HG02938 (cell line): Measurements from ENCODE around the gene SMARCC1.

ENCODE experiments used
- ATAC-seq: cut with Tn5 transposase; IDR thresholded peaks from one replicate; pipeline ENCODE4 v1.9.1; 2021; ENCODE audit warnings: mild to moderate bottlenecking, moderate library complexity; ENCODE audit not compliant: unreplicated experiment

SMARCC1 gene

DNA sequence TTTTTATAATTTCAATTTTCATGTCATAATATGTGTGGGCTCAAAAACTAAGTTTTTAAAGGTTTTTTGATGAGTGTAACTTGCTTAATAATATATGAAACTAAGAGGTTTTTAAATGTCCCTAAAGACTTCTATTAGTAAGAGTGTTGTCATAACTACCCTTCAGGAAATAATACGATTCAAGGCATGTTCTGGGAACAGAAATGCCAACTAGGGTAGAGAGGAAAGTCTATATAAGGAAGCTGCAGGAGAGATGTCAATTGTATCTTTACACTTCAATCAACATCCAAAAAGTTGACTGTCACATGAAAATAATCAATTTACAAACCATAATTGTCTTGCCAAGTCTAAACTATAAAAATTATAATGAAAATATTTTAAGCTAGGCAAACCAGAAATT is 76.3 kb downstream of the SMARCC1 start:
- ATAC-seq, result no peak

DNA sequence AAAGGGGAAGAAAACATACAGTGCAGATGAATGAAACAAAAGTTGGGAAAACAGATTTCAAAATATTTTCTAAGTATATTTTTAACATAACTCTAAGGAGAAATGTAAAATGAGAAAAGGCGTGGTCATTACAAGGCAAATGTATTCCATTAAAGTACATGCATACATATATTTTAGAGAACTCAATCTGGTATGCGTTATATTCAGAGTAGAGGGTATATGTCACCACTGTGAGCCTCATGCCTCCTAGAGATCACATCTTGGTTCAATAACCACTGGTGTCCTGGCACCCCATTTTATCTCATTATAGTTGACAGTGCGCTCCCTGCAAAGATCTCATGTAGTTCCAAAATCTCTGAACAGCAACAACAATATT is 77.5 kb downstream of the SMARCC1 start:
- ATAC-seq, result no peak

DNA sequence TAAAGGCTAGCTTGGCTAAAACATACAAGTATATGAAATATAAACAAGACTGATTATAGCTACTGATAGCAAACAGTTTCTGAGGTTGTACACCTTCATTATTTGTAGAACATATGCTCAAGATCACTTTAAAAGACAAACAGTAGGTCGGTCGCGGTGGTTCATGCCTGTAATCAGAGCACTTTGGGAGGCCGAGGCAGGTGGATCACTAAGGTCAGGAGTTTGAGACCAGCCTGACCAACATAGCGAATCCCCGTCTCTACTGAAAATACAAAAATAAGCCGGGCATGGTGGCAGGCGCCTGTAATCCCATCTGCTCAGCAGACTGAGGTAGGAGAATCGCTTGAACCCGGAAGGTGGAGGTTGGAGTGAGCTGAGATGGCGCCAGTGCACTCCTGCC is 80.3 kb downstream of the SMARCC1 start:
- ATAC-seq, result no peak

DNA sequence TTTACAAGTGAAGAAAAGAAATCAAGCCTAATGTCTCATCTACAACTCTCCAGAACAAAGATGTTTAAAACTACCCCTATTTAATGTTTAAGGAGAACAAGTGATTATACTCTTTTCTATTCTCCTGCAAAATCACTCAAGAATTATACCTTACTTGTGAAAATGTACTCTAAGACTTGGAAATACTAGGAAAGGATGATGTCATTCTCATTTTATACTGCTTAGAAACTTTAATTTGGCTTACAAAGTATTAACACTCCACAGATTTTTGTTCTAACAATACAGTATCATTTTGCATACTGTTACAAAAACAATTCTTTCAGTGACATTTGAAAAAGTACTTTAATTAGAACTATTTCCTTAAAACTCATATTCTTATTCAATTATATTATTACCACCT is 89.5 kb downstream of the SMARCC1 start:
- no peak for ATAC-seq

DNA sequence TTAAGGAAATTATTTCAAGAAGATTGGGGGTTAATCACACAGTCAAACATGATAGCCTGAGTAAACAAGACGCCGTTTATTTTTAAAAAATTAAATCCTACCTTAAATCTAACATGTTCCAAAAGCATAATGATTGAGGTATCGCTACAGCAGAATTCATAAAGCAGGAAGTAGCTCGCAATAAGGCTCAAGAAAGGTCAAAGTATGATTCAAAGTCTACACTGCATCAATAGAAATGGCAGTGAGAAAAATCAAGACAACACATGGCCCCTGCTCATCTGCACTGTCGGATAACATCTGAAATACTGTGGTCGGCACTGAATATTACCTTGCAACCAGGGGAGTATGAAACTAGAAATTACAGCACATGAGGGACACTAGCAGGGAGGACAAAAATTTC is 93.2 kb downstream of the SMARCC1 start:
- ATAC-seq, result no peak

DNA sequence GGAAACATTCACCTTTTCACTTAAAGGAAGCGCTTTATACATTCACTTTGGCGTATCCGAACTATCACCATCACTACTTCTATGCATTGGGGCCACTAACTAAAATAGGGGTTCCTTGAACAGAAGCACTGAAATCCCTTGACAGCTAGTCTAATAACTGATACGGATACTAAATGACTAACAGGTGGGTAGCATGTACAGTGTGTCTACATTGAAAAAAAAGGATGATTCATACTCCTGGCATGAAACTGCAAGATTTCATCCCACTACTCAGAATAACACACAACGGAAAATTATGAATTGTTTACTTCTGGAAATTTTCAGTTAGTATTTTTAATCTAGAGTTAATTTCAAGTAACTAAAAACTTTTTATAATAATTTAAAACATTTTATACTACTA is 96.7 kb downstream of the SMARCC1 start:
- no peak for ATAC-seq

DNA sequence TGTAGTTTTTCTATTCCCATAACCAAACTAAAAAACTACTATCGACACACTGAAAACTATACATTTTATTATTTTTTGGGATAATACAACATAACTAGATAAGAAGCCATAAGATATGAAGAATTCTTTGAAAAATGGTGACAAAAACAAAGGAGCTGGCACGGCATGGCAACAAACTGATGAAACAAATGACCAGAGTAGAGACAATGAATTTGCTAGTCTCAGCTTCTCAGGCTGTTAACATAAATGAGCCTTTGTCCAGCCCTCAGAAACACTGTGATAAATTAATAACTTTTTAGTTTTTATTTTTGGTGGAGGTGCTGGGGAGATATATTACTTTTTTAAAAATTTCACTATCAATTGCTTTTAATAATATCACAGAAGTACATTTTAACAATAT is 100.7 kb downstream of the SMARCC1 start:
- ATAC-seq, result no peak

DNA sequence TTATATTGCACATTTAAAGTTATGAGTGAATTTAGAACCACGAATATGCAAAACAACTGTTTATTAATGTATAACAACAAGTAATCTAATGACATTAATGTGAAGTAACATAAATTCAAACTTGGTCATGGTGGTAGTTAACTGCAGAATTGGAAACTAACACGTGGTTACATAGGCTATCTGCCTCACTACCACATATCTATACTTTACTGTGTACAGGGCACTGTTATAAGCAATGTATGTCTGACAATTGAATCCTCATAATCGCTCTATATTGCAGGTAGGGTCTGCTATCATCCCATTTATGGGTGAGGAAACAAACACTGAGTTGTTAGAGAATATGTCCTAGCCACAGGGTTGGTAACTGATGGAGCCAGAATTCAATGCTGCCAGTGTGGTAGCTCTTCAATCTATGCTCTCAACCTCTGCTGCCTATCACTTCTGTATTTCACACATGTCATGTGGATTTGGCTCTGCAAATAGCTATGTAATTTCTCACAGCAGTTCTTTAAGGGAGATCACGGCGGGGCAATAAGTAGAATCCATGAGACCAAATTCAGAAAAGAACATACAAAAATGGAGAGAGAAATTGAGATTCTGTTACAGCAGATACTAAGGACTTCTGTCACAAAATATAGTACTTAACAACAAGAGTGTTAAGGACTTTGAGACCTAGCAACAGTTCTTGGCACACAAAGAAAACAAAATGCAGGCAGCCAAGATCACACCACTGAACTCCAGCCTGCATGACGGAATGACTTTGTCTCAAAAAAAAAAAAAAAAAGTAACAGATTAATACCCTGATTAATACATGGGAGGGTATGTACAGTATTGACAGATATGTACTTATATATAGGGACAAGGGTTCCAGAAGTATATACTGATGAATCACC is 103.0 kb downstream of the SMARCC1 start:
- ATAC-seq, result no peak

DNA sequence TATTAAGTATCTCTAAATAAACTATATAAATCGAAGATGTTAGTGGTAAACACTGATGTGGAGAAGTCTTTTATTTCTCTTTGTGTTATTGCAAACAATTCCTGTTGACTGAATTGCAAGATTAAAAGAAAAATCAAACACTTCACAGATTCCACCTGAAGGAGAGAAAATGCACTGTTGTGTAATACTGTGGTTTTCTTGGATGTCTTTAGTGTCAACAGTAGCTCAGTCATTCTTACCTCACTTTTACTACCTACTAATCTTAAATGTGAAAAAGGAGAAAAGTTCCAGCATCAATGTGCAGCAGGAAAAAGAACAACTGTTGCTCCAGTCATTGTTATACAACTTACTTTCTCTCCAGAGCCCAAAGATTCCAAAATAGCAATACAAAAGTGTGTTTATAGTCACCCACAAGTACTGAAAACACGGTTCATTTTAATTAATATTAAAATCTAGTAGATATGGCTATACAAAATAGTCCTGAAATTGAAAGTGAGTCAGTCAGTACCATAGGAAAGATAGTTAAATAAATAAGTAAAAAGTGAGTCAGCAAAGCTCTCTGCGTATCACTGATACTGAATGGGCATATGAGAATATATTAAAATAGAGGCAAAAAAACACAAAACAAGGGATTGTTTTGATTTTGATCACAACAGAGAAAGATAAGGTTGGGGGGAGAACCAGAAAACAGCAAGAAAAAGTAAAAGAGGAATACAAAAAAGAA is 112.5 kb downstream of the SMARCC1 start:
- ATAC-seq, result no peak

DNA sequence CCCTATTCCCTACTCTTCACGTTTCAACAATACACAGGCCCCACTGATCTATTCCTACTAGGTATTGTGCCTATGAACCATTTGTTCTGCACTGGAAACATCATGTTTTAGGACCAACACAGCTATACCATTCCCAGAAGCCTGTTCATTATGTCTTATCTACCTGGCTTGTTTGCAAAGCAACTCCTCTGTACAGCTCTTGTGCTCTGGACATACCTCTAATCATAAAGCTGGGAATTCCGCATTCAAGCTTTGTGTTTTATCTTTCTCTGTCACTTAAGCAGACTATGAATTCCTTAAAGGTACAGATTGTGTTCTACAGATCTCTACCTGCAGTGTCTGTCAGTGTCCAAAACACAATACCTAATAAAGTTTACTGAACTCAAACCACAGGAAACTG is 115.6 kb downstream of the SMARCC1 start:
- ATAC-seq, result no peak

DNA sequence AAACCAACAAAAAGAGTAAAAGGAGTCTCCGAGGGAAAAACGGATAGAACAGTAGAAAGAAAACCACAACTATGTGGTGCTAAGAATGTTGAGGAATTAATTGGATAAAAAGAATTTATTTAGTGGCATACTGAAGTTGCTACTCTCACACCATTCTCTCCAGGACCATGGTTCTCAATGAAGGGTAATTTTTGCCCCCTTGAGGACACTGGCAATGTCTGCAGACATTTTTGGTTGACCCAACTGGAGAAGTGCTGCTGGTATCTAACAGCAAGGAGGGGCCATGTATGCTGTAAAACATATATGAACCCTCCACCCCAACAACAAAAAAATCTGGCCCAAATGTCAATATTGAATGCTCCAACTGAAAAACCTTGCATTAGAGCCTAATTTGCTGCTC is 117.2 kb downstream of the SMARCC1 start:
- no peak for ATAC-seq

DNA sequence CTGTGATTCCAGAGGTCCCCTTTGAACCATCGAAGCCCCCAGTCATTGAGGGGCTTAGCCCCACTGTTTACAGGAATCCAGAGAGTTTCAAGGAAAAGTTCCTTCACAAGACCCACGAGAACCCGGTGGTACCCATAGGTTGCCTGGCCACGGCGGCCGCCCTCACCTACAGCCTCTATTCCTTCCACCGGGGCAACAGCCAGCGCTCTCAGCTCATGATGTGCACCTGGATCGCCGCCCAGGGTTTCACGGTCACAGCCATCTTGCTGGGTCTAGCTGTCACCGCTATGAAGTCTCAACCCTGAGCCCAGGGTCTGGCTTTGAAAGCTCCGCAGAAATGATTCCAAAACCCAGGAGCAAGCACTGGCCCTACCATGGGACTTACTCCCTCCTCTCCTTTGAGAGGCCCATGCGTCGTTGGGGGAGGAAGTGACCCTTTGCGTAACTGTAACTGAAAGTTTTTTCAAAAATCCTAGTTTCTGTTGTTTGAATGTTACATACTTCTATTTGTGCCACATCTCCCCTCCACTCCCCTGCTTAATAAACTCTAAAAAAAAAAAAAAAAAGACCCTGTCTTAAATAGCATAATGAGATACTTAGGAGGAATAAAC is 118.0 kb downstream of the SMARCC1 start:
- ATAC-seq, result no peak

DNA sequence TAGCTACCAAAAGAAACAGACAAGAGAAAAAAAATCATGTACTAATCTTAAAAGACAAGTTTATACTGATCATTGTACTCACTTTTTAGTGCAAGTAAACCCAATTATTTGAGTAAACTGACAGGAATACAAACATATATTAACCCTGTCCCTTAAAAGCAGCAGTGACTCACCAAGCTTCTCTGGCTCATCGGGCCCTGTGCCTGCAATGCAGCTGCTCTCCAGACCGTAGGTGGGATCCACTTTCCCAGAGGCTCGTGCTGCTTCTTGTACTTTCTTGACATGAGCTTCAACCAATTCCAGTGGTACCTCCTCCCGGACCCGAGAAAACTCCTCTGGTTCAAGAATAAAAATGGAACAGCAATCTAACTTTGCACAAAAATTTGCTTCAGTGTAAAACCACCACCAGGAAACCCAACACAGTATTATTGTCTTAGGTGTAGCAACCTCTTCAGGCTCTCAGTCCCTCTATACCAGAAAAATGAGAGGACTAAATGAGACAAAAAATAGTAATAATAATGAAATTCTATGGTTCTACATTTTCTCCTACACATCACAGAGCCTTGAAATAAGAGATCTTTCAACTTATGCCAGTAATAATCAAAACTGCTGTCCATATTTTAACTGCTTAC is 120.5 kb downstream of the SMARCC1 start:
- ATAC-seq, result no peak

DNA sequence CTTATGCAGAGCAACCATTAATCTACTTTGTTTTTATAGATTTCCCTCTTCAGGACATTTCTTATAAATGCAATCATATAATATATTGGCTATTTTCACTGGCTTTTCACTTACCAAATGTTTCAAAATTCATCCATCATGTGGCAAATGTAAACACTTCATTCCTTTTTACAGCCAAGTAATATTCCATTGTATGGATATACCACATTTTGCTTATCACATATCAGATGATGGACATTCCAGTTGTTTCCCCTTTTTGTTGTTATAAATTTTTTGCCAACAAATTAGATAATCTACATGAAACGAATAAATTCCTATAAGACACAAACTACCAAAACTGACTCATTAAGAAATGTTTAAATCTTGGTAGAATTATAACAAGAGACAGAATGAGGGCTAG is 123.2 kb downstream of the SMARCC1 start:
- ATAC-seq, result no peak

DNA sequence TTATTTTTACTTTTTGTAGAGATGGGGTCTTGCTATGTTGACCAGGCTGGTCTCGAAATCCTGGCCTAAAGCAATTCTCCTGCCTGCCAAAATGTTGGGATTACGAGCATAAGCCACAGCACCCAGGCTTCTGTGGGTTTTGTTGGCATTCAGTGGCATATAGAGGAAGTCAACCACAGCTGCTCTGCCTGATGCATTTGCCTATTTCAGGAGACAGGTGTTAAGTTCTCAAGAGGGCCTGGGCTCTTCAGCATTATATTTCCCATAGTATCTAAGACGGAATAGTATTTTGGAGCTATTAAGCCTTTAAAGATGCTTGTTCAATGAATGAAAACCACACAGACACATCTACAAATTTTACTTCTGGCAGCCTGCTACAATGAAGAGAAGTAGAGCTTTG is 129.6 kb downstream of the SMARCC1 start:
- ATAC-seq, result no peak

DNA sequence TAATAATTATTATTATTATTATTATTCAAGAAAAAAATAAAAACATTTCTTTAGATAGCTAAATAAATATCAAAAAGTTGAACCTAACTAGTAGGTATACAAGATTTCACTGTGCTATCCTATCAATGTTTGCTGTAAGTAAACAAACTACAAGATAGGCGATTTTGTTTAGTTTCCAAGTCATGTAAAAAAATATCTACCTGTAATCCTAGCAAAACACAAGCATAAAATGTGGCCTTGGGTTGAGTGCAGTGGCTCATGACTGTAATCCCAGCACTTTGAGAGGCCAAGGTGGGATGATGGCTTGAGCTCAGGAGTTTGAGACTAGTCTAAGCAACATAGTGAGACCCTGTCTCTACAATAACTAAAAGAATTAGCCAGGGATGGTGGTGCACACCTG is 131.4 kb downstream of the SMARCC1 start:
- no peak for ATAC-seq

DNA sequence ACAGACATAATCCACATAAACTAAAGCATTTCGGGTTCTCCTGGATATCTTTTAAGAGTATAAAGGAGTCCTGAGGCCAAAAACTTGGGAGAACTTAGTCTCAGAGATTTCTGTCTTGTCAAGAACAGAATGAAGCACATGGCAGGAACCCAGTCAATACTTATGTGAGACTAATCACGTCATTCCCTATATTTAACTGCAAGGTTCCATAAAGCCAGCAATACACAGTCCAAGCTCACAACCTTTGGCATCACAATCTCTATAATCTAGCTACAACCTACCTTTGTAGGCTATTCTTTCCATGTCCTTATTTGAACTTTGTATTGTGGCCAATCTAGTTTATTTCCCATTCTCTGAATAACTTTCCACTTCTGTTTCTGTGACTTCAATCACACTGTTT is 134.1 kb downstream of the SMARCC1 start:
- no peak for ATAC-seq

DNA sequence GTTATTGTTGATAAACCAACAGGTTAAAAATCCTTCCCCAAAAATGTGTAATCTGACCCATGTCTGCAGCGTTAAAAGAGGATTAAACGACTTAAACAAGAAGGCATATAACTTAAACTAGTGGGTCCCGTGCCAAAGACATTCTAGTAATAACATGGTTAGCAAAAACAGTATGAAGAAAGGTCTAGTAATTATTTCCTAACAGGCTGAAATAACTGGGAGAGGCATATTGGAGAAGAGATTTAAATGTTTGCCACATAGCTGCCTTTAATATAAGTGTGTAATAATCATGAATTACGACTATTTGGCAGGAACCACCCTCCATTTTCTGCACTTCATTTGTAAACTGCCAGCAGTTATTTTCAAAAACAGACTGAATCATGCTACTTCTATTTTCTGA is 135.3 kb downstream of the SMARCC1 start:
- ATAC-seq, result no peak

DNA sequence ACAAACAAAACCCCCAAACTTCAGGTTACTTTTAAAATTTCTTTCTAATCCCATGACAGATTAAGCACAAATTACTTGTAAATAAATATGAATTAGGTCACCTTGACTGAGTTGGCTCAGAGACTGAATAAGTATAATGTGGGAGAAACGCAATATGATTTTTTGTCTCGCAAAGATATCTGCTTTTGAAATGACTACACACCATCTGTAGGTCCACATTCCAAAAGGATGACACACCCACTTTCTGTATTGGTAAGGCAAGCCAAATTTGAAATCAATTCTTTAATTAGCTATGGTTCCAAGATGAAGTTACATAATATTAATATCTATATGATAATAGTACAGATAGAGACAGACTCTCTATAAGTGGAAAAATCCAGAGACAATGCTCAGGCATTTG is 136.1 kb downstream of the SMARCC1 start:
- no peak for ATAC-seq

DNA sequence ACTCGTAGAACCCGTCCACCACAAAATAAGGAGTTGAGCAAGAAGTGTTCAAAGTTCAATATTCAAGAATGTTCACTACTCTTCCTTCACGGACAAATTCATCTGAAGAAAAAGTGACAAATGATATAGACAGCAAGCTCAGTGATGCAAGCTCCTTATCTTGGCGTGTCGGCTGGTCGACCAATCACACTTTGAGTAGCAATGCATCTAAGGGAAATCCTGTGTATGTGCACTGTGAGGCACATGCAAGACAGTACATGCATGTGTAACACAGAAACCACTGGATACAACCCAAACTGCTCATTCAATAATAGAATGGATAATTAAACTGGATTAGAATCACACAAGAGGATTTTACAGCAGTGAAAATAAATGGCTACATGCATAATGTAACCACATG is 138.6 kb downstream of the SMARCC1 start:
- no peak for ATAC-seq

DNA sequence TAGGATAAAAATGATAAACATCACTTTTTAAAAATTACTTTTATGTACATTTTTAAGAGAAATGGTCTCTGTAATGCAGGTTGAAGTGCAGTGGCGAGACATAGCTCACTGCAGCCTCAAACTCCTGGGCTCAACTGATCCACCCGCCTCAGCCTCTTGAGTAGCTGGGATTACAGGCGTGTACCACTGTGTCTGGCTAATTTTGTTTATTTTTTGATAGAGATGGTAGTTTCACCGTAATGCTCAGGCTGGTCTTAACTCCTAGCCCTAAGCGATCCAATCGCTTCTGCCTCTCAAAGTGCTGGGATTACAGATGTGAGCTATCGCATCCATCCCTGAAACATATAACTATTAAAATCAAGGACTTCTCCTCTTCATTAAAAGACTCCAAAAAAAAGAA is 140.0 kb downstream of the SMARCC1 start:
- no peak for ATAC-seq

DNA sequence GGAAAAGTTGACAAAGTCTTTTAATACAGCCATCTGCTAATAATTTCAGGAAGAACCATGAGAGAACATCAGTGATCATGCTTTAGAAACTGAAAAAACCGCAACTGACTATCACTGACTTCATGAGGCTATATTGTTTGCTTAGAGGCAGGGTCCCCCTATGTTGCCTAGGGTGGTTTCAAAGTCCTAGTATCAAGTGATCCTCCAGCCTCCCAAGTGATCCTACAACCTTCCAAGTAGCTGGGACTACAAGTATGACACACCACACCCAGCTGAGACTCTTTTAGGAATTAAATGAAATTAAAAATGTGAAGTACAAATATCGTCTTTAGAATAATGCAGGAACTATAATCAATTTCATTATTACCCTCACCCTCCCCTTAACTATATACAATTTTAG is 144.8 kb downstream of the SMARCC1 start:
- ATAC-seq, result no peak
